ENCODE measurements around the gene OSBP2.

The OSBP2 gene

GRCh38 chr22:30694640-30695350, at the start of gene OSBP2:
TSS of gene OSBP2 (plus strand) at chr22:30694874. CDS start at chr22:30694910, 36 bp downstream.
- Histone ChIP-seq H2AFZ (ENCODE audit: low read length) (no peak within 1 kb of the TSS), H3K4me2 (ENCODE audit: low read length) (no peak within 1 kb of the TSS; the same call in 1 of the 2 replicates), H3K4me3 (ENCODE audit: low read depth, low read length, poor library complexity, severe bottlenecking) (no peak within 1 kb of the TSS), H3K4me1 (ENCODE audit: insufficient read depth, low read length, severe bottlenecking) (no peaks in the 10 kb centered on the region), H3K27me3 (ENCODE audit: insufficient read depth, low read length) (no peaks in the 10 kb centered on the region), H3F3A (ENCODE audit: insufficient read depth, low read length) (no peaks in the 10 kb centered on the region), H3K27ac (ENCODE audit: low read depth, low read length, poor library complexity, severe bottlenecking) (no peak within 1 kb of the TSS), H3K36me3 (ENCODE audit: insufficient read depth, low read length) (no peaks in the 10 kb centered on the region), H3K9me3 (ENCODE audit: low read length) (no peaks in the 10 kb centered on the region), H3K9ac (ENCODE audit: low read length) (no peak within 1 kb of the TSS), H4K20me1 (ENCODE audit: insufficient read depth, low read length) (no peaks in the 10 kb centered on the region), H3K79me2 (ENCODE audit: insufficient read depth, low read length) (no peaks in the 10 kb centered on the region), H3K9me2 (ENCODE audit: low read depth, low read length) (no peaks in the 10 kb centered on the region)
- TF ChIP-seq CTCF (IDR thresholded peaks at IDR 0.05; ENCODE audit: low read length), result no peak

GRCh38 chr22:30646518-30647160, 48.0 kb upstream of the OSBP2 start:
- TF ChIP-seq CTCF (IDR thresholded peaks at IDR 0.05; ENCODE audit: low read length) (no peak), EZH2 (IDR thresholded peaks at IDR 0.05; ENCODE audit: borderline replicate concordance, low read length) (no peak)
- Histone ChIP-seq H3K4me1 (ENCODE audit: insufficient read depth, low read length, severe bottlenecking) (no peaks in the 10 kb centered on the region), H3K36me3 (ENCODE audit: insufficient read depth, low read length) (no peaks in the 10 kb centered on the region), H2AFZ (ENCODE audit: low read length) (no peak overlapping the region), H3F3A (ENCODE audit: insufficient read depth, low read length) (no peaks in the 10 kb centered on the region), H3K27me3 (ENCODE audit: insufficient read depth, low read length) (0 out of 2 replicates have a peak, but pooled peaks cover 8% of the 10 kb centered on the region), H4K20me1 (ENCODE audit: insufficient read depth, low read length) (no peaks in the 10 kb centered on the region), H3K9me3 (ENCODE audit: low read length) (no peaks in the 10 kb centered on the region), H3K79me2 (ENCODE audit: insufficient read depth, low read length) (no peaks in the 10 kb centered on the region), H3K27ac (ENCODE audit: low read depth, low read length, poor library complexity, severe bottlenecking) (no peak overlapping the region), H3K4me2 (ENCODE audit: low read length) (no peak overlapping the region), H3K9me2 (ENCODE audit: low read depth, low read length) (no peaks in the 10 kb centered on the region), H3K9ac (ENCODE audit: low read length) (no peak overlapping the region), H3K4me3 (ENCODE audit: low read depth, low read length, poor library complexity, severe bottlenecking) (no peak overlapping the region)

GRCh38 chr22:30647536-30647935, 47.1 kb upstream of the OSBP2 start:
- no peaks in the 10 kb centered on the region for H3K36me3 ChIP-seq (ENCODE audit: insufficient read depth, low read length)

More at GRCh38 chr22:30647536-30647935, 47.1 kb upstream of the OSBP2 start:
- Histone ChIP-seq H3K9me3 (ENCODE audit: low read length) (no peaks in the 10 kb centered on the region), H3F3A (ENCODE audit: insufficient read depth, low read length) (no peaks in the 10 kb centered on the region), H3K4me2 (ENCODE audit: low read length) (no peak overlapping the region), H3K9ac (ENCODE audit: low read length) (no peak overlapping the region), H2AFZ (ENCODE audit: low read length) (no peak overlapping the region), H3K4me1 (ENCODE audit: insufficient read depth, low read length, severe bottlenecking) (no peaks in the 10 kb centered on the region), H4K20me1 (ENCODE audit: insufficient read depth, low read length) (no peaks in the 10 kb centered on the region), H3K4me3 (ENCODE audit: low read depth, low read length, poor library complexity, severe bottlenecking) (no peak overlapping the region), H3K27ac (ENCODE audit: low read depth, low read length, poor library complexity, severe bottlenecking) (no peak overlapping the region), H3K79me2 (ENCODE audit: insufficient read depth, low read length) (no peaks in the 10 kb centered on the region), H3K27me3 (ENCODE audit: insufficient read depth, low read length) (0 out of 2 replicates have a peak, but pooled peaks cover 8% of the 10 kb centered on the region), H3K9me2 (ENCODE audit: low read depth, low read length) (no peaks in the 10 kb centered on the region)
- TF ChIP-seq CTCF (IDR thresholded peaks at IDR 0.05; ENCODE audit: low read length) (no peak), EZH2 (IDR thresholded peaks at IDR 0.05; ENCODE audit: borderline replicate concordance, low read length) (no peak)

Measured in OCI-LY1 (cell line).